ENCODE measurements around the gene MIPEP.
"Not testable (repeated sequence)": the region's sequence is repeated elsewhere in the genome, so short reads cannot be mapped to it uniquely, and the experiment has no call there.

MIPEP gene

GRCh38 chr13:23767838-23768237, 121.4 kb downstream of the MIPEP start:
- Histone ChIP-seq H3K4me1 (ENCODE audit: insufficient read depth, low read length) (no peaks in the 10 kb centered on the region), H3K27me3 (ENCODE audit: control insufficient read depth in 1 of 2, insufficient read depth in 2 of 2, low read length in 2 of 2) (no peaks in the 10 kb centered on the region), H3K9ac (ENCODE audit: low read length) (no peak overlapping the region), H3K27ac (ENCODE audit: low read depth, low read length) (no peak overlapping the region), H3K4me3 (ENCODE audit: low read depth in 1 of 2, low read length in 2 of 2) (no peak overlapping the region), H3K36me3 (ENCODE audit: insufficient read depth, low read length) (no peaks in the 10 kb centered on the region), H3K9me3 (ENCODE audit: low read length) (no peaks in the 10 kb centered on the region)

DNA sequence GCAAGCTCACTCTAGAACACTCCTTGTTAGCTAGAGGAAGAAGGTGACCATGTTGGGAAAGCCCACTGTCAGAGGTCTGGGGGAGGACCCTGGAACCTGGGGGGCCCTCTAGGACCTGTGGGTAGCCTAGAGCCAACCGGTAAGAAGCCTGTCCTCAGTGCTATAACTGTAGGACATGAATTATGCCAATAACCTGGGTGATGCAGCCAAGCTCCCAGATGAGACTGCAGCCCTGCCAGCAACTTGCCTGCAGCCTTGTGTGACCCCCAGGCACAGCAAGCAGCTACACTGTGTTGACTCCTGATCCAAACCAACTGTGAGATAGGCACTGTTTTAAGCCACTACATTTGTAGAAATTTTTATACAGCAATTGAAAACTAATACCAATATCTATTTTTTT, 122.3 kb downstream of the MIPEP start:
- no peak overlapping the region for H3K4me3 ChIP-seq (ENCODE audit: low read depth in 1 of 2, low read length in 2 of 2)

GRCh38 chr13:23766283-23766682, 122.9 kb downstream of the MIPEP start:
- Histone ChIP-seq H3K4me1 (ENCODE audit: insufficient read depth, low read length) (no peaks in the 10 kb centered on the region), H3K27me3 (ENCODE audit: control insufficient read depth in 1 of 2, insufficient read depth in 2 of 2, low read length in 2 of 2) (no peaks in the 10 kb centered on the region), H3K4me3 (ENCODE audit: low read depth in 1 of 2, low read length in 2 of 2) (no peak overlapping the region), H3K27ac (ENCODE audit: low read depth, low read length) (no peak overlapping the region), H3K9me3 (ENCODE audit: low read length) (no peaks in the 10 kb centered on the region), H3K9ac (ENCODE audit: low read length) (no peak overlapping the region), H3K36me3 (ENCODE audit: insufficient read depth, low read length) (no peaks in the 10 kb centered on the region)

More for the DNA sequence above, 122.3 kb downstream of the MIPEP start:
- Histone ChIP-seq H3K27ac (ENCODE audit: low read depth, low read length) (no peak overlapping the region), H3K4me1 (ENCODE audit: insufficient read depth, low read length) (no peaks in the 10 kb centered on the region), H3K27me3 (ENCODE audit: control insufficient read depth in 1 of 2, insufficient read depth in 2 of 2, low read length in 2 of 2) (no peaks in the 10 kb centered on the region), H3K9me3 (ENCODE audit: low read length) (no peaks in the 10 kb centered on the region), H3K9ac (ENCODE audit: low read length) (no peak overlapping the region), H3K36me3 (ENCODE audit: insufficient read depth, low read length) (no peaks in the 10 kb centered on the region)

GRCh38 chr13:23765531-23765930, 123.7 kb downstream of the MIPEP start:
- Histone ChIP-seq H3K9ac (ENCODE audit: low read length) (no peak overlapping the region), H3K9me3 (ENCODE audit: low read length) (no peaks in the 10 kb centered on the region), H3K36me3 (ENCODE audit: insufficient read depth, low read length) (no peaks in the 10 kb centered on the region), H3K4me3 (ENCODE audit: low read depth in 1 of 2, low read length in 2 of 2) (no peak overlapping the region), H3K4me1 (ENCODE audit: insufficient read depth, low read length) (no peaks in the 10 kb centered on the region), H3K27me3 (ENCODE audit: control insufficient read depth in 1 of 2, insufficient read depth in 2 of 2, low read length in 2 of 2) (no peaks in the 10 kb centered on the region), H3K27ac (ENCODE audit: low read depth, low read length) (no peak overlapping the region)

DNA sequence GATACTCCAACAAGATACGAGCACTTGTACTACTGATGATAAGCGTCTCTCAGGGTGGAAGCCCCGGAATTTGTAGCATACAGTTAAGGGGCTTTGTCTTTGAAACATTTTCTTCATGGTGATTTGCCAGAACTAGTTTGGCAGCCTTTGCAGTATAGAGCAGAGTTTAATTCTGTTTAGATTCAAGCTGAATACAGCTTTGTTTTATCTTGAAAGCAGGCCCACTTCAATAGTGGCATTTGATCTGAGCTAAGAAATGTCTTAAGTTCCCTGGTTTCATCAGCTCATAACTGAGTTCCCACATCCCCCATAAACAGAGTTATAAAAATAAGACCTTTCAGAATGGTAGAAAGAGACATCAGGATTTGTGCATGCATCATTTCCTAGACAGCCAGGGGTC, 125.9 kb downstream of the MIPEP start:
- Histone ChIP-seq H3K4me1 (ENCODE audit: insufficient read depth, low read length) (no peaks in the 10 kb centered on the region), H3K36me3 (ENCODE audit: insufficient read depth, low read length) (no peaks in the 10 kb centered on the region), H3K27ac (ENCODE audit: low read depth, low read length) (no peak overlapping the region), H3K27me3 (ENCODE audit: control insufficient read depth in 1 of 2, insufficient read depth in 2 of 2, low read length in 2 of 2) (no peaks in the 10 kb centered on the region), H3K4me3 (ENCODE audit: low read depth in 1 of 2, low read length in 2 of 2) (no peak overlapping the region), H3K9ac (ENCODE audit: low read length) (no peak overlapping the region), H3K9me3 (ENCODE audit: low read length) (no peaks in the 10 kb centered on the region)

- H3K27ac ChIP-seq (ENCODE audit: low read depth, low read length); H3K27me3 ChIP-seq (ENCODE audit: control insufficient read depth in 1 of 2, insufficient read depth in 2 of 2, low read length in 2 of 2); H3K4me3 ChIP-seq (ENCODE audit: low read depth in 1 of 2, low read length in 2 of 2); H3K4me1 ChIP-seq (ENCODE audit: insufficient read depth, low read length); H3K36me3 ChIP-seq (ENCODE audit: insufficient read depth, low read length); H3K9me3 ChIP-seq (ENCODE audit: low read length); H3K9ac ChIP-seq (ENCODE audit: low read length): not testable (repeated sequence)
These were observed 127.4 kb downstream of the MIPEP start for GRCh38 chr13:23761760-23762159.

DNA sequence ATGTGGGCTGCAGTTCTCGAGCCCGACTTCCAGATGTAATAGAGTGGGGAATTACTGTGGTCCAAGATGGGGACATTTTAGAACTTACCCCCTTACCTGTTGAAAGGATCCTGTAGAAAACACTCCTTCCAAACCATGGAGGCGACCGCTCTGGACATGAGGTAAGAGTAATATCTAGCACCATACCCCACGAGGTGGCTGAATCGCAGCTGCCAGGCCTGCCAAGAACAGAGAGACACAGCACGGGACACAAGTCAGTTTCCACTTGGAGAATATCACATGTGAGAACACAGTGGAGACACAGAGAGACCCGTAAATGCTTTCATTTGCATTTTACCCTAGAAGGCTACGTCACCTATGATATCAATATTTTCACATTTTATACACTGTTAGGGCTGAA, 129.2 kb downstream of the MIPEP start:
- Histone ChIP-seq H3K27ac (ENCODE audit: low read depth, low read length) (no peak overlapping the region), H3K9ac (ENCODE audit: low read length) (no peak overlapping the region), H3K9me3 (ENCODE audit: low read length) (no peaks in the 10 kb centered on the region), H3K36me3 (ENCODE audit: insufficient read depth, low read length) (no peaks in the 10 kb centered on the region), H3K4me3 (ENCODE audit: low read depth in 1 of 2, low read length in 2 of 2) (no peak overlapping the region), H3K4me1 (ENCODE audit: insufficient read depth, low read length) (no peaks in the 10 kb centered on the region), H3K27me3 (ENCODE audit: control insufficient read depth in 1 of 2, insufficient read depth in 2 of 2, low read length in 2 of 2) (no peaks in the 10 kb centered on the region)

GRCh38 chr13:23758798-23759527, 130.2 kb downstream of the MIPEP start:
- no peak overlapping the region for H3K9ac ChIP-seq (ENCODE audit: low read length)
- H3K4me3 ChIP-seq (ENCODE audit: low read depth in 1 of 2, low read length in 2 of 2): no peak overlapping the region
- no peaks in the 10 kb centered on the region for H3K4me1 ChIP-seq (ENCODE audit: insufficient read depth, low read length)
- no peak overlapping the region for H3K27ac ChIP-seq (ENCODE audit: low read depth, low read length)
- H3K27me3 ChIP-seq (ENCODE audit: control insufficient read depth in 1 of 2, insufficient read depth in 2 of 2, low read length in 2 of 2): no peaks in the 10 kb centered on the region
- H3K9me3 ChIP-seq (ENCODE audit: low read length): no peaks in the 10 kb centered on the region
- H3K36me3 ChIP-seq (ENCODE audit: insufficient read depth, low read length): no peaks in the 10 kb centered on the region

DNA sequence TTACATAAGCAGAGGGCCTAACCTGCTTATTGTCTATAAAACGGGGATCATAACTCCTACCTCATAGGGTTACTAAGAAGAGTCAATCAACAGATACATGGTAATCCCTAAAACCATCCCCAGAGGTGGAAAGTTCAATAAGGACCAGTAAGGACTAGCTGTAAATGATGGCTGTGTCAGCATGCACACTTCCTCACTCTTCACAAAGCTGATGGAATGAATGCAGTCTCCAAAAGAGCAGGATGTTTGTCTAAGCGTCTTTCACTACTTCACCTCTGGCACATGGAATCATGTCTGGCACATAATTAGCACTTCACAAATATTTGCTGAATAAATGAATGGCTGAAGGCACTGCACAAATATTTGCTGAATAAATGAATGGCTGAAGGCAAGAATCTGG, 134.2 kb downstream of the MIPEP start:
- Histone ChIP-seq H3K27ac (ENCODE audit: low read depth, low read length) (no peak overlapping the region), H3K4me3 (ENCODE audit: low read depth in 1 of 2, low read length in 2 of 2) (no peak overlapping the region), H3K4me1 (ENCODE audit: insufficient read depth, low read length) (no peaks in the 10 kb centered on the region), H3K9me3 (ENCODE audit: low read length) (no peaks in the 10 kb centered on the region), H3K36me3 (ENCODE audit: insufficient read depth, low read length) (no peaks in the 10 kb centered on the region), H3K27me3 (ENCODE audit: control insufficient read depth in 1 of 2, insufficient read depth in 2 of 2, low read length in 2 of 2) (no peaks in the 10 kb centered on the region), H3K9ac (ENCODE audit: low read length) (no peak overlapping the region)

GRCh38 chr13:23754506-23754905, 134.7 kb downstream of the MIPEP start:
- H3K27ac ChIP-seq (ENCODE audit: low read depth, low read length): no peak overlapping the region
- H3K9ac ChIP-seq (ENCODE audit: low read length): no peak overlapping the region
- H3K4me1 ChIP-seq (ENCODE audit: insufficient read depth, low read length): no peaks in the 10 kb centered on the region
- no peaks in the 10 kb centered on the region for H3K27me3 ChIP-seq (ENCODE audit: control insufficient read depth in 1 of 2, insufficient read depth in 2 of 2, low read length in 2 of 2)
- no peaks in the 10 kb centered on the region for H3K9me3 ChIP-seq (ENCODE audit: low read length)
- H3K36me3 ChIP-seq (ENCODE audit: insufficient read depth, low read length): no peaks in the 10 kb centered on the region
- no peak overlapping the region for H3K4me3 ChIP-seq (ENCODE audit: low read depth in 1 of 2, low read length in 2 of 2)

GRCh38 chr13:23753458-23753857, 135.7 kb downstream of the MIPEP start:
- Histone ChIP-seq H3K9me3 (ENCODE audit: low read length) (no peaks in the 10 kb centered on the region), H3K9ac (ENCODE audit: low read length) (no peak overlapping the region), H3K4me1 (ENCODE audit: insufficient read depth, low read length) (no peaks in the 10 kb centered on the region), H3K27me3 (ENCODE audit: control insufficient read depth in 1 of 2, insufficient read depth in 2 of 2, low read length in 2 of 2) (no peaks in the 10 kb centered on the region), H3K27ac (ENCODE audit: low read depth, low read length) (no peak overlapping the region), H3K36me3 (ENCODE audit: insufficient read depth, low read length) (no peaks in the 10 kb centered on the region), H3K4me3 (ENCODE audit: low read depth in 1 of 2, low read length in 2 of 2) (no peak overlapping the region)

Measured in muscle layer of colon (tissue), 2 donors.